Choroid plexus epithelial cell (primary cell): Measurements from ENCODE around the gene RGS7.
"Not testable (repeated sequence)": the region's sequence is repeated elsewhere in the genome, so short reads cannot be mapped to it uniquely, and the experiment has no call there.

Experiments used
- DNase-seq: peaks from one replicate; pipeline ENCODE4 v3.0.0-alpha.2; 2010; ENCODE audit warnings: low read depth
- H3K4me3 ChIP-seq: 2 replicates; pipeline ENCODE4 v1.5.1; 2011; ENCODE audit warnings: low read depth, mild to moderate bottlenecking, control low read depth, low read length, moderate library complexity
- TF ChIP-seq, protein P1 (sequence below): conservative IDR thresholded peaks from 2 replicates; pipeline ENCODE4 v1.5.1; 2011; ENCODE audit warnings: low read depth, mild to moderate bottlenecking, control low read depth, inconsistent platforms, low read length, moderate library complexity

The RGS7 gene

DNA sequence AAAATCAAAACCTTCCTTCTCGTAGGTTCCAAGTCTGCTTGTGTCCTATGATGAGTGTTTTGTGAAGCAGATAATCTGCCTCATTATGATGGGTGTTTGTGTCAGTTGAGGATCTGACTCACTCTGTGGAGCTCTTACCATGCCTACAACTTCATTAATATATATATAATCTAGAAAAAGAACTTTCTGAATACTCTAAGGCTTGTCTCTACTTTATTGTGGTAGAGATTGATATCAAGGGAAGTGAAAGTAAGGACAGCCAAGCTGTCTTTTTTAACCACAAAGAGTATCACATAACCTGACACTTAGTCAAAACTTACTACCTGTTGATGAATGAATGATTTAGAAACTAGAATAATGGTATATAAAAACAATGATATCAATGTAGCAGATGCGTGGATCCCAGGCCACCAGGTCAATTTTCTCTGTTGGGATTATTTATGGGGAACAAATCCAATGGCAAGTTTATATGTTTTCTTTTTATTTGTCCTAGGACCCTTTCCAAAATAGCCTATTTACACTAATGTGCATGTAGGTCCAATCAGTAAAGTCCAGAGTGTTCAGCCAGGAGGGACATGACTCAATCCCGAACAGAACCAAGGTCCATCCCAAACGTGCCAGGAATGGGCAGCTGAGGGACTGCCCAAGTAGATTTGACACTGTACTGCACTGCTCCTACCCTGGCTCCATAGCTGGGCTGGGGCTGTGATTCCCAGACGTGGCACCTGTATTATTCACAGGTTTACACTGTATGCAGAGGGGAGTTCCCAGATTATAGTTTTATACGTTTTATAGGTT, 562.8 kb downstream of the RGS7 start:
- TF ChIP-seq, protein P1, sequence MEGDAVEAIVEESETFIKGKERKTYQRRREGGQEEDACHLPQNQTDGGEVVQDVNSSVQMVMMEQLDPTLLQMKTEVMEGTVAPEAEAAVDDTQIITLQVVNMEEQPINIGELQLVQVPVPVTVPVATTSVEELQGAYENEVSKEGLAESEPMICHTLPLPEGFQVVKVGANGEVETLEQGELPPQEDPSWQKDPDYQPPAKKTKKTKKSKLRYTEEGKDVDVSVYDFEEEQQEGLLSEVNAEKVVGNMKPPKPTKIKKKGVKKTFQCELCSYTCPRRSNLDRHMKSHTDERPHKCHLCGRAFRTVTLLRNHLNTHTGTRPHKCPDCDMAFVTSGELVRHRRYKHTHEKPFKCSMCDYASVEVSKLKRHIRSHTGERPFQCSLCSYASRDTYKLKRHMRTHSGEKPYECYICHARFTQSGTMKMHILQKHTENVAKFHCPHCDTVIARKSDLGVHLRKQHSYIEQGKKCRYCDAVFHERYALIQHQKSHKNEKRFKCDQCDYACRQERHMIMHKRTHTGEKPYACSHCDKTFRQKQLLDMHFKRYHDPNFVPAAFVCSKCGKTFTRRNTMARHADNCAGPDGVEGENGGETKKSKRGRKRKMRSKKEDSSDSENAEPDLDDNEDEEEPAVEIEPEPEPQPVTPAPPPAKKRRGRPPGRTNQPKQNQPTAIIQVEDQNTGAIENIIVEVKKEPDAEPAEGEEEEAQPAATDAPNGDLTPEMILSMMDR: no peak
- no peak for DNase-seq
- no peak overlapping the region for H3K4me3 ChIP-seq

GRCh38 chr1:240792915-240793529, 564.0 kb downstream of the RGS7 start:
- no peak for DNase-seq
- TF ChIP-seq, protein P1: no peak
- no peak overlapping the region for H3K4me3 ChIP-seq

GRCh38 chr1:240790856-240791255, 566.1 kb downstream of the RGS7 start:
- no peak for DNase-seq
- H3K4me3 ChIP-seq: no peak overlapping the region
- TF ChIP-seq, protein P1: no peak

GRCh38 chr1:240786880-240787279, 570.1 kb downstream of the RGS7 start:
- DNase-seq: no peak
- TF ChIP-seq, protein P1: no peak
- no peak overlapping the region for H3K4me3 ChIP-seq

- DNase-seq: no peak
- no peak overlapping the region for H3K4me3 ChIP-seq
- TF ChIP-seq, protein P1: no peak
Observed at GRCh38 chr1:240784776-240785175, 572.2 kb downstream of the RGS7 start.

DNA sequence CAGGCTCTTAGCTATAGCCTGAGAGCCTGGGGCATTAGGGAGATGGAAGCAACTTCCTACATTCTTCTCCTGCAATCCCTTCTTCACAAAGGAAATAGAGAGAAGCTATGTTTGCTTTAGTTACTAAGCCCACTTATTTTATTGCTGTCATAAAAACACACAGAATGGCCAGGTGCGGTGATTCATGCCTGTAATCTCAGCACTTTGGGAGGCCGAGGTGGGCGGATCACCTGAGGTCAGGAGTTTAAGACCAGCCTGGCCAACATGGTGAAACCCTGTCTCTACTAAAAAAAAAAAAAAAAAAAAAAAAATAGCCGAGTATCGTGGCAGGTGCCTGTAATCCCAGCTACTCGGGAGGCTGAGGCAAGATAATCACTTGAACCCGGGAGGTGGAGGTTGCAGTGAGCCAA, 573.3 kb downstream of the RGS7 start:
- not testable (repeated sequence) for DNase-seq, H3K4me3 ChIP-seq

- no peak overlapping the region for H3K4me3 ChIP-seq
- TF ChIP-seq, protein P1: no peak
- DNase-seq: no peak
Observed at GRCh38 chr1:240776237-240776636, 580.8 kb downstream of the RGS7 start.
